ENCODE results near the gene KCNH5. TPM values are rescaled to one million over a fixed set of nuclear protein-coding genes. Genes with fewer than 3 reads are reported as not detected.

KCNH5 gene
- total RNA-seq, 2 experiments from 2014 or later: not detected

GRCh38 chr14:62734831-62735230 is 310.4 kb downstream of the KCNH5 start:
- Histone ChIP-seq H4K20me1 (ENCODE audit: insufficient read depth, low read length) (no peaks in the 10 kb centered on the region), H3K4me3 (ENCODE audit: low read depth, low read length, poor library complexity, severe bottlenecking) (no peak overlapping the region), H3K9me2 (ENCODE audit: insufficient read depth, low read length) (no peaks in the 10 kb centered on the region), H3K4me1 (ENCODE audit: insufficient read depth, low read length, poor library complexity, severe bottlenecking) (no peaks in the 10 kb centered on the region), H3K4me2 (ENCODE audit: low read length) (no peak overlapping the region), H3K27ac (ENCODE audit: low read depth, low read length, poor library complexity, severe bottlenecking) (no peak overlapping the region), H2AFZ (ENCODE audit: low read length) (no peak overlapping the region), H3K79me2 (ENCODE audit: insufficient read depth, low read depth, low read length) (no peaks in the 10 kb centered on the region), H3K36me3 (ENCODE audit: insufficient read depth, low read length) (no peaks in the 10 kb centered on the region), H3K9me3 (ENCODE audit: low read length) (no peaks in the 10 kb centered on the region)
- BruUV-seq (replicated peaks): no TSS peak
- POLR2A ChIA-PET: no interaction called here
- CTCF ChIA-PET (ENCODE audit: unreplicated experiment): no interaction called here
- intact Hi-C loops (cut with micrococcal nuclease; ENCODE audit: unreplicated experiment): no loop called here
- DNase-seq (ENCODE audit: low spot score): no peak
- TF ChIP-seq EZH2phosphoT487 (IDR thresholded peaks at IDR 0.05; ENCODE audit: borderline replicate concordance, low read depth, low read length) (no peak), CTCF (conservative IDR thresholded peaks at IDR 0.05; ENCODE audit: low read length) (no peak)

DNA sequence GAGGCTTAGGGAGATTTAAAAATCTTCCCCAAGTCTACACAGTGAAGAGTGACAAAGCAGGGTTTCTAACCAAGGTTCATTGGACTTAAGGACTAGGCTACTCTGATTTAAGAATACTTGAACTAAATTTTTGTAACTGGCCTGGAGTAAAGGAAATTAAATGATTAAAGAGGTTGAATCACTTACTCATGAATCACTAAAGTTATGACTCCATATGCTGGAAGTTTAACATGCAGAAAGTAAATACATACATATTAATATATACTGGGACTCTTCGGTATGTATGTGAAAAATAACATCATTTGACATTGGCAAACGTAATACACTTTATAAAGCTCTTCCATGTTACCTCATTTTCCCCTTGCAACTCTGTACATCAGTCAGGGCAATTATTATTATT is 322.9 kb downstream of the KCNH5 start:
- Histone ChIP-seq H2AFZ (ENCODE audit: low read length) (no peak overlapping the region), H3K9me2 (ENCODE audit: insufficient read depth, low read length) (no peaks in the 10 kb centered on the region), H3K36me3 (ENCODE audit: insufficient read depth, low read length) (no peaks in the 10 kb centered on the region), H3K4me3 (ENCODE audit: low read depth, low read length, poor library complexity, severe bottlenecking) (no peak overlapping the region), H3K4me2 (ENCODE audit: low read length) (no peak overlapping the region), H3K27ac (ENCODE audit: low read depth, low read length, poor library complexity, severe bottlenecking) (no peak overlapping the region), H4K20me1 (ENCODE audit: insufficient read depth, low read length) (no peaks in the 10 kb centered on the region), H3K9me3 (ENCODE audit: low read length) (no peaks in the 10 kb centered on the region), H3K79me2 (ENCODE audit: insufficient read depth, low read depth, low read length) (no peaks in the 10 kb centered on the region), H3K4me1 (ENCODE audit: insufficient read depth, low read length, poor library complexity, severe bottlenecking) (no peaks in the 10 kb centered on the region)
- no peak for DNase-seq (ENCODE audit: low spot score)
- no TSS peak for BruUV-seq (replicated peaks)
- intact Hi-C loops (cut with micrococcal nuclease; ENCODE audit: unreplicated experiment): no loop called here
- POLR2A ChIA-PET: no interaction called here
- TF ChIP-seq EZH2phosphoT487 (IDR thresholded peaks at IDR 0.05; ENCODE audit: borderline replicate concordance, low read depth, low read length): no peak
- no peak for TF ChIP-seq CTCF (conservative IDR thresholded peaks at IDR 0.05; ENCODE audit: low read length)
- CTCF ChIA-PET (ENCODE audit: unreplicated experiment): no interaction called here

DNA sequence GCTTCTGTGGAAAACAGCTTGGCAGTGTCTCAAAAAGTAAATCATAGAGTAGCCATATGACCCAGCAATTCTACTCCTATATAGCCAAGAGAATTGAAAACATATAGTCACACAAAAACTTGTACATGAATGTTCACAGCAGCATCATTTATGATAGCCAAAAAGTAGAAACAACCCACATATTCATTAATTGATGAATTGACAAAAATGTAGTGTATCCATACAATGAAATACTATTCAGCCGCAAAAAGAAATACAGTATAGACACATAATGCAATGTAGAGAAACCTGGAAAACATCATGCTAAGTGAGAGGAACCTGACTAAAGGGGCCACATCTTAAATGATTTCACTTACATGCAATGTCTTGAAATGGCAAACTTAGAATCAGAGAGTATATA is 326.6 kb downstream of the KCNH5 start:
- TF ChIP-seq EZH2phosphoT487 (IDR thresholded peaks at IDR 0.05; ENCODE audit: borderline replicate concordance, low read depth, low read length): no peak
- DNase-seq (ENCODE audit: low spot score): no peak
- no peaks in the 10 kb centered on the region for H4K20me1 ChIP-seq (ENCODE audit: insufficient read depth, low read length)
- intact Hi-C loops (cut with micrococcal nuclease; ENCODE audit: unreplicated experiment): no loop called here
- H3K27ac ChIP-seq (ENCODE audit: low read depth, low read length, poor library complexity, severe bottlenecking): no peak overlapping the region
- no peaks in the 10 kb centered on the region for H3K36me3 ChIP-seq (ENCODE audit: insufficient read depth, low read length)
- no TSS peak for BruUV-seq (replicated peaks)
- no peak overlapping the region for H2AFZ ChIP-seq (ENCODE audit: low read length)
- no peaks in the 10 kb centered on the region for H3K9me3 ChIP-seq (ENCODE audit: low read length)
- no peaks in the 10 kb centered on the region for H3K4me1 ChIP-seq (ENCODE audit: insufficient read depth, low read length, poor library complexity, severe bottlenecking)
- ChIA-PET CTCF (ENCODE audit: unreplicated experiment) (no interaction called here), POLR2A (interaction anchor here (1.2 kb wide), 2 partner anchors 10 to 20 kb away, joined by 3 to 5 read pairs; no protein-coding TSS in a partner anchor)
- no peaks in the 10 kb centered on the region for H3K79me2 ChIP-seq (ENCODE audit: insufficient read depth, low read depth, low read length)
- H3K4me2 ChIP-seq (ENCODE audit: low read length): no peak overlapping the region
- H3K4me3 ChIP-seq (ENCODE audit: low read depth, low read length, poor library complexity, severe bottlenecking): no peak overlapping the region
- H3K9me2 ChIP-seq (ENCODE audit: insufficient read depth, low read length): no peaks in the 10 kb centered on the region

Measured in OCI-LY7 (cell line).